Left lung (tissue), 10 donors: ENCODE data around the gene ZSWIM5. TPM values are rescaled to one million over a fixed set of nuclear protein-coding genes. Genes with fewer than 3 reads are reported as not detected.
"Not testable (repeated sequence)": the region's sequence is repeated elsewhere in the genome, so short reads cannot be mapped to it uniquely, and the experiment has no call there.

ENCODE experiments used
- ATAC-seq: fragments of 200-7000 bp; cut with Tn5 transposase; one replicate; pipeline ENCODE4 v1.9.1; 2020; ENCODE audit warnings: moderate library complexity
- DNase-seq, 4 donors: peaks; one replicate each; pipeline ENCODE4 v3.0.0-alpha.2; 2013 to 2020
- H3K27ac ChIP-seq, 2 donors: fragments of 200-600 bp; sonication (generic) in 1 of 2; one replicate each; pipeline versions ENCODE4 v1.5.0 to v1.8.0; 2020 to 2021
- H3K27me3 ChIP-seq, 2 donors: fragments of 200-600 bp; sonication (generic) in 1 of 2; one replicate each; pipeline versions ENCODE4 v1.5.0 to v1.8.0; 2020 to 2021
- H3K36me3 ChIP-seq, 2 donors: fragments of 200-600 bp; sonication (generic) in 1 of 2; one replicate each; pipeline versions ENCODE4 v1.5.0 to v1.8.0; 2020 to 2021
- H3K4me1 ChIP-seq, 2 donors: fragments of 200-600 bp; one replicate each; pipeline ENCODE4 v1.8.0; 2021
- H3K4me3 ChIP-seq, 2 donors: fragments of 200-600 bp; sonication (generic) in 1 of 2; one replicate each; pipeline versions ENCODE4 v1.5.0 to v1.8.0; 2020 to 2021; ENCODE audit warnings: mild to moderate bottlenecking in 1 of 2
- H3K9me3 ChIP-seq, 2 donors: fragments of 200-600 bp; sonication (generic) in 1 of 2; one replicate each; pipeline versions ENCODE4 v1.5.0 to v1.8.0; 2020 to 2021
- CTCF ChIP-seq, 2 donors: fragments of 200-600 bp; sonication (generic) in 1 of 2; IDR thresholded peaks; one replicate each; pipeline versions ENCODE4 v1.5.0 to v1.8.0; 2021; ENCODE audit warnings: antibody characterized with exemption in 2 of 2
- intact Hi-C, 2 donors: fragments of 100-400 bp; cut with DNase I; formaldehyde crosslinking; loops; one replicate each; pipeline versions ENCODE4 v1.11.2 to v1.14.2; 2022
- polyA plus RNA-seq, 6 donors: library from polyadenylated mRNA; unstranded; fragments of 120-200 nt; gene quantifications; one replicate each; pipeline ENCODE4 v1.2.1, GENCODE V29; 2013; ENCODE audit not compliant: insufficient read length in 6 of 6
- total RNA-seq, 2 donors: library from RNA; stranded (reverse); fragmentation: NEBNext Ultra II Directional; extraction: Animal tissue kit (Norgen Biotek cat#: 25700); gene quantifications; one replicate each; pipeline ENCODE4 v1.2.1, GENCODE V29; 2021
- donor health status: DM: no; HTN: yes; CAD: no.
- donor health status: DM: no; HTN: no; CAD: no.

The ZSWIM5 gene
- total and polyA plus RNA-seq, 8 donors, result 2.0 to 6.3 (median 4.7) TPM

- ATAC-seq (no peak), DNase-seq (no peak)
- H3K9me3 ChIP-seq, result no peaks in the 10 kb centered on the region
- H3K36me3 ChIP-seq, result peaks cover 0 to 83% of the 10 kb centered on the region in 2 donors
- no peak for TF ChIP-seq CTCF (IDR thresholded peaks at IDR 0.05)
- H3K4me1 ChIP-seq, result peaks cover 7 to 20% of the 10 kb centered on the region in 2 donors
- H3K27me3 ChIP-seq, result no peaks in the 10 kb centered on the region
- intact Hi-C loops, result no loop called here
- no peak overlapping the region for H3K4me3 ChIP-seq
- no peak overlapping the region for H3K27ac ChIP-seq
These were observed 200.6 kb downstream of the ZSWIM5 start for GRCh38 chr1:45005761-45006160.

- no peaks in the 10 kb centered on the region for H3K27me3 ChIP-seq
- H3K27ac ChIP-seq, result no peak overlapping the region
- DNase-seq (no peak), ATAC-seq (no peak)
- no peak for TF ChIP-seq CTCF (IDR thresholded peaks at IDR 0.05)
- peaks cover 0 to 10% of the 10 kb centered on the region in 2 donors for H3K4me1 ChIP-seq
- intact Hi-C loops, result no loop called here
- H3K36me3 ChIP-seq, result peaks cover 0 to 80% of the 10 kb centered on the region in 2 donors
- no peak overlapping the region for H3K4me3 ChIP-seq
- no peaks in the 10 kb centered on the region for H3K9me3 ChIP-seq
These were observed 202.0 kb downstream of the ZSWIM5 start for GRCh38 chr1:45004281-45004920.

- intact Hi-C loops, result no loop called here
- Histone ChIP-seq H3K27me3 (no peaks in the 10 kb centered on the region), H3K4me1 (peaks cover 0 to 5% of the 10 kb centered on the region in 2 donors), H3K36me3 (peaks cover 0 to 73% of the 10 kb centered on the region in 2 donors), H3K4me3 (no peak overlapping the region), H3K9me3 (no peaks in the 10 kb centered on the region), H3K27ac (no peak overlapping the region)
- no peak for ATAC-seq
- DNase-seq, result no peak
- TF ChIP-seq CTCF (IDR thresholded peaks at IDR 0.05), result no peak
These were observed 202.7 kb downstream of the ZSWIM5 start for GRCh38 chr1:45003741-45004140.

DNA sequence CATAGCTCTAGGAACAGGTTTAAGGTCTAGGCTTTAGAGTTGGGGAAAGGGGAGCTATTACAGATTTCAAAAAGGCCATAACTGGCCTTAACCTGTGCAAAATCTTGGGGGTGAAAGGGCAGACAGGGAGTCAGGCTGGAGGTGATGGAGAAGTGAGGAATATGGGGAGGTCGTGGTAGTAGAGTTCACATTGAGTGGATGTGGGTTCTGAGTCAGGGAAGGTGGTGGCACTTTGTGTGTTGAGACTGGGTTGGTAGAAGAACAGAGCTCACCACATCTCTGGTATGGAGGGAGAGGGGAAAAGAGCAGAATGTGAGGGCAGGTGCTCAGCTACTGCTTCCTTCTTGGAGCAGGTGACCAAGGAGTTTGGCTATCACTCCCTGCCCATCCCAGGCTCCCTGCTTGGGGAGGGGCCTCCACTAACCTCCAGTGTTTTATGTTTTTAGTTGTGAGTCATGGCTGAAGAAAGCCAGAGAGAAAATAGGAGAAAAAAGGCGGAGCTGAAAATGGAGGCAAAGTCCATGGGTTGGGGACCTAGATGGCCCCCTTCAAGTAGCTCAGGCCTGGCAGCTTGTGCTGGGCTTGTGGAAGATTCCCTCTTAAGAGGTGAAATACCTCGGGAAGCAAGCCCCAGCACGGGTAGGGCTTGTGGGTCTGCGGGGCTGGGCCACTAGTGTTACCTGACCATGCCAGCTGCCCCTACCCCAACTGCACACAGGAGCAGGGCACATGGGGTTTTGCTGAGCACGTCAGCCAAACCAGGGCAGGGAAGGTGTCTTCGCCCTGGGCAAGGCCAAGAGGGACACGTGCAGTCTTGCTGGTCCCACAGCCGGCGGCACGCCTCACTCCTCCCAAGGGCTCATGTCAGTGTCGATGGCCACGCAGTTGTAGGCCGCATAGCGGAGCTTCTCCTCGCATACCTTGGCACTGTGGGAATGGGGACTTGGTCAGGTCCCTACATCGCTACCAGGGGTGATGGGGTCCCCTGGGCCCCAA lies 203.5 kb downstream of the ZSWIM5 start:
- no peak for DNase-seq
- Histone ChIP-seq H3K27ac (no peak overlapping the region), H3K36me3 (peaks cover 0 to 65% of the 10 kb centered on the region in 2 donors), H3K9me3 (no peaks in the 10 kb centered on the region), H3K4me1 (peaks cover 0 to 5% of the 10 kb centered on the region in 2 donors), H3K4me3 (no peak overlapping the region), H3K27me3 (no peaks in the 10 kb centered on the region)
- intact Hi-C loops, result no loop called here
- no peak for ATAC-seq
- TF ChIP-seq CTCF (IDR thresholded peaks at IDR 0.05), result no peak

DNA sequence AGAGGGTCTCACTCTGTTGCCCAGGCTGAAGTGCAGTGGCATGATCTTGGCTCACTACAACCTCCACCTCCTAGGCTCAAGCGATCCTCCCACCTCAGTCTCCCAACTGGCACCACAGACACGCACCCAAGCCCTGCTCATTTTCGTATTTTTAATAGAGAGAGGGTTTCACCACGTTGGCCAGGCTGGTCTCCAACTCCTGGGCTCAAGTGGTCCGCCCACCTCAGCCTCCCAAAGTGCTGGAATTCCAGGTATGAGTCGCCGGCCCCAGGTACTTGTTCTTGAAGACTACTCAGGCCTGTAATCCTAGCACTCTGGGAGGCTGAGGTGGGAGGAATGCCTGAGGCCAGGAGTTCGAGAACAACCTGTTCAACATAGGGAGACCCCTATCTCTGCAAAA lies 204.8 kb downstream of the ZSWIM5 start:
- H3K4me3 ChIP-seq, DNase-seq, ATAC-seq, H3K9me3 ChIP-seq, H3K4me1 ChIP-seq, intact Hi-C loops, H3K27me3 ChIP-seq: not testable (repeated sequence)
- peak overlapping the region in 1 of 2 donors; percentile 57 for H3K27ac ChIP-seq
- H3K36me3 ChIP-seq, result peaks cover 0 to 51% of the 10 kb centered on the region in 2 donors
